ENCODE measurements around the gene IL17RC.

DNA sequence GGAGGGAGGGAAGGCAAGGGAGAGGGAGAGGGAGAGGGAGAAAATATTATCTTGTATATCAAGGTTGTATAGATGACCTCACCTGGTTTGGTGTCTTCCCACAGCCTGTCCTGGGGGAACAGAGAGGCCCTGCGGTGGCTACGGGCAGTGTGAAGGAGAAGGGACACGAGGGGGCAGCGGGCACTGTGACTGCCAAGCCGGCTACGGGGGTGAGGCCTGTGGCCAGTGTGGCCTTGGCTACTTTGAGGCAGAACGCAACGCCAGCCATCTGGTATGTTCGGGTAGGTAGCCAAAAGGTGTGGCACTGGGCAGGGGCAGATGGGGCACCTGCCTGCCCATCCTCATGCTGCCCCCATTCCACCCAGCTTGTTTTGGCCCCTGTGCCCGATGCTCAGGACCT, 23.8 kb downstream of the IL17RC start:
- TF ChIP-seq, protein P1, sequence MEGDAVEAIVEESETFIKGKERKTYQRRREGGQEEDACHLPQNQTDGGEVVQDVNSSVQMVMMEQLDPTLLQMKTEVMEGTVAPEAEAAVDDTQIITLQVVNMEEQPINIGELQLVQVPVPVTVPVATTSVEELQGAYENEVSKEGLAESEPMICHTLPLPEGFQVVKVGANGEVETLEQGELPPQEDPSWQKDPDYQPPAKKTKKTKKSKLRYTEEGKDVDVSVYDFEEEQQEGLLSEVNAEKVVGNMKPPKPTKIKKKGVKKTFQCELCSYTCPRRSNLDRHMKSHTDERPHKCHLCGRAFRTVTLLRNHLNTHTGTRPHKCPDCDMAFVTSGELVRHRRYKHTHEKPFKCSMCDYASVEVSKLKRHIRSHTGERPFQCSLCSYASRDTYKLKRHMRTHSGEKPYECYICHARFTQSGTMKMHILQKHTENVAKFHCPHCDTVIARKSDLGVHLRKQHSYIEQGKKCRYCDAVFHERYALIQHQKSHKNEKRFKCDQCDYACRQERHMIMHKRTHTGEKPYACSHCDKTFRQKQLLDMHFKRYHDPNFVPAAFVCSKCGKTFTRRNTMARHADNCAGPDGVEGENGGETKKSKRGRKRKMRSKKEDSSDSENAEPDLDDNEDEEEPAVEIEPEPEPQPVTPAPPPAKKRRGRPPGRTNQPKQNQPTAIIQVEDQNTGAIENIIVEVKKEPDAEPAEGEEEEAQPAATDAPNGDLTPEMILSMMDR (IDR thresholded peaks at IDR 0.05), result no peak
- TF ChIP-seq POLR2A (IDR thresholded peaks at IDR 0.05) (no peak), EP300 (IDR thresholded peaks at IDR 0.05) (no peak)

All from sigmoid colon (tissue), 4 donors.